ENCODE results near the gene PBX1.

DNA sequence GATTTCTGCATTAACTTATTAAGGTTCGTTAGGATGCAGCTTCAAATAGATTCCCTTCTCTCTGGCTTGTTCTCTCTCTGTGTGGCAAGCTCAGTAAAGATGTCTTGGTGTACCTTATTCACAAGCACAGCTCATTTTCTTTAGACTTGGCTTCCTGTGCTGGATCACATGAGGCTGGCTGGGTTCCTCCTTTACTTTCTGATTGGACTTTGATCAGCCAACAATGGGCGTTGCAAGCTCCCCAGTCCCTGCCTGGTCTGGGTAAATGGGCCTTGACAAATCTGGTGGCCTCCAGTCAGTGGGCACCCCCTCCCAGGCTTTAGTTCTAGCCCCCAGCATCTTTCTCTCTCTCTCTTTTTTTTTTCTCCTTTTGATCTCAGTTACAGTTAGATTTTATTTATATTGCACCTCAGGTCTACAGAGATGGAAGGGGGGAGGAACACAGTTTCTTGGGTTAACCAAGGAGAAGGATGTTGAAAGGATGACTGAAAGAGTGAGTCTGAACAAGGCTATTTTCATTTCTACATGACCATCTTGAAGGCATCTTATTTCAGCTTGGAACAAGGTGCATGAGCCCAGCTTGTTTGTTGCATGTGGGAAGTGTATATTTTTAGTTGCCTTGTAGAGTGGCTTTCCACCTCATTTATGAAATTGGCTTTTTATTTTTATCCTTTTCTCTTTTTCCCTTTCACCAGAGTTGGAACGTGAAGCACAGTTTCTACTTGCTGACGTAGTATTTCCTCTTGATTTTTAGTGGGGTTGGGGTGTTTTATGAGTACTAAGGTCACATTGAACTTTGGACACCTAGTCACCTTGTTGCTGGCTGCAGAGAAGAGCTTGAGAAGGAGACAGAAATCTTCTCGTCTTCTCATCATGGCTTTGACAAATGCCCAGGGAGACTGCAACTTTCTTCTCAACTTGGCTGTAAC is 77.1 kb downstream of the PBX1 start:
- no peak for TF ChIP-seq CTCF (conservative IDR thresholded peaks at IDR 0.05; ENCODE audit: low read depth, low read length)
- TF ChIP-seq EZH2phosphoT487 (IDR thresholded peaks at IDR 0.05; ENCODE audit: borderline replicate concordance, low read length): no peak
